Activated CD4-positive, alpha-beta T cell treated with anti-CD3 and anti-CD28 coated beads, Interleukin-2, amount 10 ng/mL, durations not matched to agents 7 days and 5 days (primary cell): ENCODE results near the gene HIKESHI. TPM values are rescaled to one million over a fixed set of nuclear protein-coding genes. Genes with fewer than 3 reads are reported as not detected.

Experiments used
- CTCF ChIA-PET: fragments of 350-600 bp; sonication (Branson Sonifier 250); formaldehyde crosslinking; loops from one replicate; lab custom pipeline; 2021; ENCODE audit warnings: antibody characterized with exemption; lab: Charles Lee
- POLR2A ChIA-PET: fragments of 350-600 bp; sonication (Branson Sonifier 250); formaldehyde crosslinking; loops from one replicate; lab custom pipeline; 2021; ENCODE audit warnings: antibody characterized with exemption; lab: Charles Lee
- DNase-seq: peaks from one replicate; pipeline ENCODE4 v3.0.0-alpha.2; 2020
- H3K27ac Mint-ChIP-seq: one replicate; pipeline ENCODE4 v1.8.0; 2021; ENCODE audit warnings: mild to moderate bottlenecking, moderate library complexity, mixed read lengths
- H3K27me3 Mint-ChIP-seq: one replicate; pipeline ENCODE4 v1.8.0; 2021; ENCODE audit warnings: mixed read lengths
- H3K36me3 Mint-ChIP-seq: one replicate; pipeline ENCODE4 v1.8.0; 2021; ENCODE audit warnings: low read depth, mixed read lengths
- H3K4me1 Mint-ChIP-seq: one replicate; pipeline ENCODE4 v1.8.0; 2021; ENCODE audit warnings: mixed read lengths
- H3K4me3 Mint-ChIP-seq: one replicate; pipeline ENCODE4 v1.8.0; 2021; ENCODE audit warnings: mild to moderate bottlenecking, moderate library complexity, mixed read lengths
- H3K9me3 Mint-ChIP-seq: one replicate; pipeline ENCODE4 v1.8.0; 2021; ENCODE audit warnings: mixed read lengths
- total RNA-seq, 2 experiments: library from RNA; stranded (reverse); gene quantifications; one replicate each; pipeline ENCODE4 v1.2.3, GENCODE V29; 2021

HIKESHI gene
- total RNA-seq, 2 experiments from 2014 or later = 35.8 to 46.7 TPM

DNA sequence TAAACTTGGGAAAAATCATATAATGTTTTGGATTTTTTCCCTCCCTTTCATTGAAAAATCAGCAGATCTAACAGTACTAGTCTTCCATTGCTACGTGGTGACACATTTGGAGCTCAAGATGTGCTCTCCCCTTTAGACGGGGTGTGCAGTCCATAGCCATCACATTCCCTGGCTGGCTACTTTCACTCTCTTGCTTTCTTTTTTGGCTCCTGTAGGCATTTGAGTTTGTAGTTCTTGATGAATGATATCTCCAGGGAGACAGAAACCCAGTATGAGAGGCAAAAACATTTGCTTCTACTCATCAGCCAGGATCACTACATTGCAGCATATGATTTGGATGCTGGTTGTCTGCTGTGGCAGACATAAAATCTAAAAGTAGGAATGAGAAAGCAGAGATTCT lies 84.7 kb downstream of the HIKESHI start:
- H3K27me3 Mint-ChIP-seq = no peaks in the 10 kb centered on the region
- H3K4me1 Mint-ChIP-seq = no peaks in the 10 kb centered on the region
- CTCF ChIA-PET = interaction anchor here (1.2 to 1.5 kb wide), 2 partner anchors 11 to 120 kb away, joined by 3 to 4 read pairs; no protein-coding TSS in a partner anchor

DNA sequence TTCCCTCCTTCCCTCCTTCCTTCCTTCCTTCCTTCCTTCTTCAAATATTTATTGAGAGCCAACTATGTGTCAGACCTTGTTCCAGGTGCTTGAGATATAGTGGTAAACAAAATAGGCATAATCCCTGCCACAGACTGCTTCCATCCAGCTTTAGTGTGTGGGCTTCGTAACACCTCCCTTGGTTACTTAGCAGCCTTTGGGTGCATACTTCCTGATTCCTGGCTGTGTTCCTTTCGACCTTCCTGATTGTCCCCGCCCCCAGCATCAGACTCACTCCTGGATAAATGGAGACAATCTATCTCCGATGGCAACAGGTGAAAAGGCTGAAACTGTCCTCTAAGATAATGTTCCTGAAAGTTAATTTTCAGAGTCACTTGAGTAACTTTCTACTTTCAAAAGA lies 86.2 kb downstream of the HIKESHI start:
- ChIA-PET CTCF (no interaction called here), POLR2A (no interaction called here)
- H3K27ac Mint-ChIP-seq = no peak overlapping the region
- H3K27me3 Mint-ChIP-seq = no peaks in the 10 kb centered on the region
- no peaks in the 10 kb centered on the region for H3K4me1 Mint-ChIP-seq
- H3K36me3 Mint-ChIP-seq = no peaks in the 10 kb centered on the region
- DNase-seq = no peak
- H3K4me3 Mint-ChIP-seq = no peak overlapping the region
- H3K9me3 Mint-ChIP-seq = no peaks in the 10 kb centered on the region

More for the DNA sequence above, 84.7 kb downstream of the HIKESHI start:
- Mint-ChIP-seq H3K4me3 (no peak overlapping the region), H3K9me3 (no peaks in the 10 kb centered on the region), H3K36me3 (no peaks in the 10 kb centered on the region), H3K27ac (no peak overlapping the region)
- DNase-seq = no peak
- POLR2A ChIA-PET = no interaction called here

DNA sequence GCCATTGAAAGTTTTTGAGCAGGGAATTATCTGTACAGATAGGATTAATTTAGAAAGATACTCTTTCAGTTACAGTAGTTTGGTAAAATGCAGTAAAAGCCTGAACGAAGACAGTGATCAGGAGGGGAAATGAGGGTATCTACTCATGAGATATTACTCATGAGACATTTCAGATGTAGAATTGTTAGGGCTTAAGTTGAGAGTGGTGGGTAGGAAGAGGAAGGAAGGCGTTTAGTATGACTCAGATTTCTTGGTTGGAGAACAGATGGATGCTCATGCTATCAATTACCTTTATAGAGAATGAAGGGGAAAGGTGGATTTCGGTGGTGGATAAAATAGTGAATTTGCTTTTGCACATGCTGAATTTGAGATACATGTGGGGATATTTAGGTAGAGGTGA lies 88.4 kb downstream of the HIKESHI start:
- CTCF ChIA-PET = no interaction called here
- Mint-ChIP-seq H3K4me3 (no peak overlapping the region), H3K4me1 (no peaks in the 10 kb centered on the region), H3K27me3 (no peaks in the 10 kb centered on the region), H3K9me3 (no peaks in the 10 kb centered on the region), H3K36me3 (no peaks in the 10 kb centered on the region), H3K27ac (no peak overlapping the region)
- POLR2A ChIA-PET = no interaction called here
- DNase-seq = no peak

GRCh38 chr11:86395061-86395551 lies 93.1 kb downstream of the HIKESHI start:
- H3K9me3 Mint-ChIP-seq = no peaks in the 10 kb centered on the region
- no peak overlapping the region for H3K27ac Mint-ChIP-seq
- POLR2A ChIA-PET = no interaction called here
- no peaks in the 10 kb centered on the region for H3K36me3 Mint-ChIP-seq
- H3K4me3 Mint-ChIP-seq = no peak overlapping the region
- no peak for DNase-seq
- CTCF ChIA-PET = interaction anchor here (0.8 kb wide), 1 partner anchor 84 kb away, joined by 3 read pairs; no protein-coding TSS in a partner anchor
- H3K4me1 Mint-ChIP-seq = no peaks in the 10 kb centered on the region
- no peaks in the 10 kb centered on the region for H3K27me3 Mint-ChIP-seq

Other genes with a start within 250 kb of the HIKESHI start
- 100 to 1,000 TPM in 1 of 2 experiments, 10 to 100 TPM in 1; 89.4 to 140 TPM for gene PICALM, start 233.2 kb upstream of the HIKESHI start, total RNA-seq
- gene EED, start 57.5 kb upstream of the HIKESHI start, total RNA-seq = 10 to 100 TPM; 46.3 to 50.3 TPM
- gene CCDC81, start 72.6 kb downstream of the HIKESHI start, total RNA-seq = under 1 TPM; 0.64 to 0.94 TPM